ENCODE results near the gene SLC7A8.

GRCh38 chr14:23115039-23115731 lies 68.3 kb downstream of the SLC7A8 start:
- TF ChIP-seq, protein P1, sequence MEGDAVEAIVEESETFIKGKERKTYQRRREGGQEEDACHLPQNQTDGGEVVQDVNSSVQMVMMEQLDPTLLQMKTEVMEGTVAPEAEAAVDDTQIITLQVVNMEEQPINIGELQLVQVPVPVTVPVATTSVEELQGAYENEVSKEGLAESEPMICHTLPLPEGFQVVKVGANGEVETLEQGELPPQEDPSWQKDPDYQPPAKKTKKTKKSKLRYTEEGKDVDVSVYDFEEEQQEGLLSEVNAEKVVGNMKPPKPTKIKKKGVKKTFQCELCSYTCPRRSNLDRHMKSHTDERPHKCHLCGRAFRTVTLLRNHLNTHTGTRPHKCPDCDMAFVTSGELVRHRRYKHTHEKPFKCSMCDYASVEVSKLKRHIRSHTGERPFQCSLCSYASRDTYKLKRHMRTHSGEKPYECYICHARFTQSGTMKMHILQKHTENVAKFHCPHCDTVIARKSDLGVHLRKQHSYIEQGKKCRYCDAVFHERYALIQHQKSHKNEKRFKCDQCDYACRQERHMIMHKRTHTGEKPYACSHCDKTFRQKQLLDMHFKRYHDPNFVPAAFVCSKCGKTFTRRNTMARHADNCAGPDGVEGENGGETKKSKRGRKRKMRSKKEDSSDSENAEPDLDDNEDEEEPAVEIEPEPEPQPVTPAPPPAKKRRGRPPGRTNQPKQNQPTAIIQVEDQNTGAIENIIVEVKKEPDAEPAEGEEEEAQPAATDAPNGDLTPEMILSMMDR (IDR thresholded peaks at IDR 0.05) = no peak
- TF ChIP-seq POLR2A (IDR thresholded peaks at IDR 0.05) = no peak

Data from breast epithelium (tissue), 3 donors.